ENCODE data around the gene MTARC1.

MTARC1 gene

DNA sequence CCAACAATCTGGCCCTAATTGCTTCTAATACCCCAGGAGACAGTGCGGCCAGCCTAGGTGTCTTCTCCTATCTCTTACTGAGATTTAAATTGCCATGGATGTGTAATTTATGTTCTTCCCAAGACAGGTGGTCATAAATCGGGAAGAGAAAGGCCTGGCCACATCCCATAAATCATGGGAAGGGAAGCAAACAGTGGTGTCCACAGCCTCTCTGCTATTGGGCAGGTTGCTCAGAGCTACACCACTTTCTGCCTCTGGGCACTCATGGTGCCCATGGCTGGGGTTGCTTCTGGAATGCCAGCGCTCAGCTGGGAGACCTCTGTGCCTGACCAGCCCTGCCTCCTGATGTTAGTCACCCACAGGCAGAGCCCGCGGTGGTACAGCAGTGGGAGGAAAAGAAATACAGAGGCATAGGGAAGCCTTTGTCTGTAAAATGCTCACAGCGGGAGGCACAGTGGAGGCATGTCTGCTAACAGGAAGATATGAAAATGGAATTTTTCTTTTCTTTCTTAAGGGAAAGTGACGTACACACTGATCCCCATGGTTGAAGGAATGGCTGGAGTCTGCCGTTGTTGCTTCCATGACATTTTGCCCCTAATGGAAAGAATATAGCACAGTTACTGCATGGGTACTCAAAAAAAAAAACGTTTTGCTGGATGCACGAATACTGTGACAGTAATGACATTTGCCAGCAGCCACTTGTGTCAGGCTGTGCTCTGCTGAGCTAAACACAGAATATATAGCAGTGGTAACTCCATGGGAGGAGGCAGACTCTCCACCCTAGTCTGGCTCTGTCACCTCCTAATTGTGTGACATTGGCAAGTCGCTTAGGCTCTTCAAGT lies 21.9 kb downstream of the MTARC1 start:
- DNase-seq, result no peak

DNA sequence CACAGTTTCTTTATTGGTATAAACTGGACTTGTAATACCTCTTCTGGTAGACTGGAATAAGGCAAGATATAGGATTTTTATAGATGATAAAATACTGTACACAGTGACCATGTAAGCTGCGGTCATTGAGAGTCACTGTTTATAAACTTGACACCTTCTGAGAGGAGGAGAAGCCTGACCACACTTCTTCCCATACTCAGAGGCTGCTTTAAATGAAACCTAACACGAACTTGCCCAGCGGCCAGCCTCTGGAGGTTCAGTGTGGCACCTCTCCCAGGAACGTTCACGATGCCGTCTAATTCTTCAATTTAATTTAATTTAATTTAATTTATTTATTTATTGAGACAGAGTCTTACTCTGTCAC lies 22.5 kb downstream of the MTARC1 start:
- no peak for DNase-seq

DNA sequence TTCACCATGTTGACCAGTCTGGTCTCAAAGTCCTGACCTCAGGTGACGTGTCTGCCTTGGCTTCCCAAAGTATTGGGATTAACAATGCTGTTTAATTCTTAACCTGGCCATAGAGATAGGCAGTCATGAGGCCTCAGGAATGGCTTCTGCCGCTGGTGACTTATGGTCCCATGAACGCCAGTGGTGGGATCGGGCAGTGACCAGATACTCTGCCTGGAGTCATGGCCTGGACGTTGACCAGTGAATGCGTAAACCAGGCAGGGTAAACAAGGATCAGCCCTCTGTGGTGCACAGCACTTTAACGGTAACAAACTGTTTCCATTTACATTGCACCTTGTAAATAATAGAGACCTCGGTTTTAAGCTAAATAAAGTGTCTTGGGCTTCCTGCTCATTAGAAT lies 23.0 kb downstream of the MTARC1 start:
- no peak for DNase-seq

DNA sequence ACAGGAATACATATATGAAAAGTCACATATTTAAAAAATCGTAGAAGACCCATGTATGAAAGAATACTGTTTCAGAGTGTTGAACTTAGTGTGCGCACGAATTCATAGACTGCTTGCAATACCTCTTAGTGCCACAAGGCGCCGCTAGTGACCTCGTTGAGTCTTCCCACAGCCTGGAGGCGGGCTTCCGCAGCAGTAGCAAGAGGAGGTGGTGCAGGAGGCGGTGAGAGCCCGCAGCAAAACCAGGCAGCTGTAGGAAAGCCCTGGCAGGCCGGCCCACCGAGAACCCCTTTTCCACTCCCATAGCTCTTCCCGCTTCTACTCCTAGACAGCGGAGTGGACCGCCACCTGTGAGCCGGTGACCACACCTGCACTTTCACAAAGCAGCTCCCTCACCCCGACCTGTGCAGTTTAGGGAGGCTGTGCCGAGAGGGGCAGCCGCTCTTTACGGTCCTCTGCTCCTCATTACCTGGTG lies 23.5 kb downstream of the MTARC1 start:
- DNase-seq, result no peak

DNA sequence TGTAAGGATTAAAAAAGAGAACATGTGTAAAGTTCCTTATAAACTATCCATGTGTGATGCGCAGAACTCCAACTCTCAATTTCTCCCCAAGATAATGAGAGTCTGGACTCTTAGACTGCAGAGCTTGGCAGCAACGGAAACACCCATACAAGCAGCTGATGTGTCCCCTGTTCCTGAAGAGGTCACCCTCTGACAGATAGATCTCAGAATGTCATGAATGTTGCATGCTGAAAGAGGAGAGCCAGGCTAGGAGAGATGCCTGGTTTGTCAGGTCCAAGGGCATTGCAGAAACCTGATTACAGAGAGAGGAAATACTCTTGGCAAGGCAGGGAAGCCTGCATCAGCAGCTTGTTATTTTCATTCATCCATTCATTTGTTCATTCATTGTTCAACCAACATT lies 24.2 kb downstream of the MTARC1 start:
- DNase-seq, result no peak

DNA sequence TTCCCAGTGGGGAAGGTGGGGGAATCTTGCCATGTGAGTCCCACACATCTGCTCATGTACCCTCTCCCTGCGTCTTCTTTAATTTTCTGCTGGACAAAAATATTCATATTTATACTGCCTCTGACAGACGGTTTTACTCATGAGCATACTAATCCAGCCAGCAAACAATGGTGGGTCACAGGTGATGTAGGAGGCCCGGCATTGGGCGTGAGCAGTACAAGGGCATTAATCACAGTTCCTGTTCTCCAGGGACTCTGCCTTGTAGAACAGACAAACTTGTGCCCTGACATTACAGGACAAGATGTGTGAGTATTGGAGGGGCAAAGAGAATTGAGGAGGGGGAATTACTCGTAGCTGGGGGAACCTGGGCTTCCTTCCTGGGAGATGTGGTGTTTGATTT lies 25.0 kb downstream of the MTARC1 start:
- DNase-seq, result no peak

DNA sequence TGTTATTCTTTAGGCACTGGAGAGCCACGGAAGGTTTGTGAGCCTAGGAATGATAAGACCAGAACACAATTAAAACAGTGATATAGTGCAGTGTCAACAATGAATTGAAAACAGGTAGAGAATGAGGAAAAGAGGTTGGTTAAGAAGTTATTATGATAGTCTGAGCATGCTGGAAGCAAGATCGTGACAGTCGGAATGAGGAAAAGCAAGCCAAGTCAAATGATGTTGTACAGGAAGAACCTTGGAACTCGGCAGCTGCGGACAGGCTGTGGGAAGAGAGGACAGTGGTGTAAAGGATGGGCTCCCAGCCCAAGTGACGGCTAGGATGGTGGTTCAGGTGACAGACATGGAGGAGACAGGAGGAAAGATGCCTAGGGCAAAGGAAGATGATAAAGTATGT lies 25.6 kb downstream of the MTARC1 start:
- no peak for DNase-seq

DNA sequence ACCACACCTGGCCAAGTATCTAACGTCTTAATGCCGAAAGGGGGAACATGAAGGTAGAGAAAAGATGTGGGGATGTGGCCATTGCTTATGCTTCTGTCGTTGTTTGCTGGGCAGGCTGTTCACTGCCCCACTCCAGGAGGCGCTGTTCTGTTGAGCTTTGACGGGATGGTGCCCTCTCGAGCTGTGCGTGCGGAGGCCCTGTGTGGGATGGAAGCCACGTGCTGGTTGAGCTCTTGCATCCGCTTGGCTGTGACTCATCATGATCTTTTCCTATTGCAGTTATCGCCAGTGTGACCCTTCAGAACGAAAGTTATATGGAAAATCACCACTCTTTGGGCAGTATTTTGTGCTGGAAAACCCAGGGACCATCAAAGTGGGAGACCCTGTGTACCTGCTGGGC lies 26.3 kb downstream of the MTARC1 start:
- no peak for DNase-seq

DNA sequence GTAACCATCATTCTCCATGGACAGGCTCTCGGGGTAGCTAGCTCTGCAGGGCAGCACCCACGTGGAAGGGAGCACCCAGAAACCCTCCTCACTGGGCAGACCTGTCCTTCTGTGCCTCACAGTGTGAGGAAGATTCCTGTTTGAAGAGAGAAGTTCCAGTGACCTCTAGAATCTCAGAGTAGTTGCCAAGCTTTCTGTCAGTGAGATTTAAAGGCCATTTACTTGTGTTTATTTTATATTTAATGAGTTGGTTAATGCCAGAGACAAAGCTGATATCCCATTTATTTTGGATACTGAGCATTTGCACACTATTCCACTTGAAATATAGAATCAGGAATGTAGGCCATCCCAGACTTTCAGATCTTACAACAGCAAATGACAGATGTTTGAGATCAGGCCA lies 28.7 kb downstream of the MTARC1 start:
- DNase-seq, result no peak

DNA sequence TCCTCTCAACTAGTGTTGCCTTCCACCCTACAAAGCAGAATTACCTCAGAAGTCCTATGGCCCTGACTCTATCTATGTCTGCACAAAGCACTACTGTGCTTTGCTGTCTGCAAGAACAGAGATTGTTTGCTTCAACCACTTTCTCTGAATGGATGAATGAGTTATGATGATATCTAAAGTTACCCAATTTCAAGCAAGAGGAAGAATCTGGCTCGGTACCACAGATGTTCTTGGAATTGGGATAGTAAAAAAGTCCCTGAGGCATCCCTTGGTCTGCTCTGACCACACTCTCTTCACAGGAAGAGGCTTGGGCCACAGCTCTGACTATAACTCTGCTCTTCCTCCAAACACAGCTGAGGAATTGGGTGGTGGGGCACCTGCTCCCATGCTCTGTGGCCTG lies 31.2 kb downstream of the MTARC1 start:
- DNase-seq, result no peak

DNA sequence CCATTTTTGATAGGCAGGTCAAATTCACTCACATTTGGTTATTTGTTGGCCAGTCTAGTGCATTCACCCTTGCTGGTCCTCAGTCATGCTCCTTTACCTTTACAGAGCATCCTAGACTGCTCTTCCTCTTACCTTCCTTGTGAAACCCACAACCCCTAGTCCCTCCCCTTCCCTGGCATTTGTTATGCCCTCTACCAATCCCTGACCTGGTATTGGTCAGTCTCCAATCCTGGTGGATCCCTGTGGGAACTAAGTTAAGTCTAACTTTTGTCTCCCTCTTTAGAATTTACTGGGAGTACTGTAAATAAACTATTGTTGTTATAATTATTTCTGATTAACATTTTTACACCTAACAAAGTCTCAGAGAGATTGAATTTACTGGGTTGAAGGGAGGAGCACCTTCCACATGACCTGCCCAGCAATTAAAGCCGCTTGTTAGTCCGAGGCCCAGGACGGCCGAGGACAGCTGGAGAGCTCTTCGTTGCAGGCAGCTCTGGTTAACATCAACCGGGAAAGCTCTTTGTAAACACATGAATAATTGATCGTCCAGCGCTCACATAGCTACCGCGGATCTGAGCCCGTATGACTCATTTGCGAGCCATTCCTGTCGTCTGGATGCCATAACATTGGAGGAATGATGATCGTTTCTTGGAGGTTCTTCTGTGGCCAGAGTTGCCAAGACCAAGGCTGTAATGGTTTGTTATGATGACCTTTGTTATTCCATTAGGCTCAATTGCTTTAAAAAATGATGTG lies 31.9 kb downstream of the MTARC1 start:
- no peak for DNase-seq

DNA sequence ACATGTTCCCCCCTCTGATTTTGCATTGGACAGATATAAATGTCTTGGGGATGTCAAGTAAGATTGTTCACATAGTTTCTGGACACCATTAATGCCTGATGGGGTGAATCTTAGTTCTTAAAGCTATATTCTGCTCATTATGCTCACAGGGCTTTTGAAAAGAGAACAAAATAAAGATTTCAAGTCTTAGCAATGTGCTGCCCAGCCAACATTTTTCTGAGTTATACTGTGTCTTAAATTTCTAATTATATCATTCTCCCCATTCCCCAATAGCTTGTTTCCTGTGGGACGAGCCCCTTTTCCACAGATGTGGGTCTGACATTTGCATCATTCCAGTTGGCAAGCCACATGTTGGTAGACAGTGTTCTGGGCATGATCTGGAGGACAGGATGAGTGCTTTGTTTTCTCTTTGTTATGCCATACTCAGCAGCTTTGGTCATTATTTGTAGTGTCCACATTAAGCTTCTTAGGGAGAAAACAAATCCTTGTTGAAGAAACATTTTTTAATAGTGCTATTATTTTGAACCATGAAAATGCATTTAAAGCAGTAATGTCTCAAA lies 32.8 kb downstream of the MTARC1 start:
- no peak for DNase-seq

DNA sequence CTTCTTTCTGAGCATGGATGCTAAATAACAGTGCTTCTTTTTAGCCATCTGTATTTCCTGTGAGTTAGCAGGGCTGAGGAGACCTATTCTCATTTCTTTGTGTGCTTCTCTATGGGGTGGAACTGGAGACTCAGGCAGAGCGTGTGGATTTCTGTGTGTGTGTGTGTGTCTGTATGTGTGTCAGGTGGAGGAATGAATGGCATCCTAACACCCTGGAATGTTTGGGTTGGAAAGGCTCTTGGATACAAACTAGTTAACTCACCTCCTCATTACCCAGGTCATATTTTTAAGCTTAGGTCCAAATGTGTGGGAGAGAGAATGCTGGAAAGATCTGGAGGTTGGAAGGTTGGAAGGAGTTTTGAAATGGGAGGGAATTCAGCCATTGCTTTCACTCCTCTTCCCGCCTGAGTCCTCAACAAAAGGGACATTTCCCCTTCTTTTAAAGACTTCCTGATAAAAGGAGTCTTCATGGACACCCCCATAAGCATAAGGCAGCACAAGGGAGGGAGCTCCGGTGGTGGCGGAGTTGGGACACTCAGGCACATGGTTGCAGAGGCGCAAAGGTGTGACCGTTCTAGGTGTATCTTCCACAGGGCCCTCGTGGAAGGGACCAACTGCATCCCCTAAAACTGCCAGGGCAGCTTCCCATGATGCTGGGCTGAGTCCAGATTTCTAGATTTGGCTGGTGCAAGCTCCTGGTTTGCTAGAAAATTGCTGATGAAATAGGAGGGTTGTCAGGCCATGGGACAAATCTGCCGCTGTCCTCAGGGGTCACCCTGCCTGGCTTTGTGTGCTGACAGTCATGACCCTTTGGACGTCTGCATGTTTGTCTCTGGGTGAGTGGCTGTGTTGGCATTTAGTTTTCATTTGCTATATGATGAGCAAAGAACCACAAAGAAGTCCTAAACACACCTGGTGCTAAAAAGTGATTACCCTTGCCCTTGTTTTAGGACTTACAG lies 37.6 kb downstream of the MTARC1 start:
- DNase-seq, result no peak

DNA sequence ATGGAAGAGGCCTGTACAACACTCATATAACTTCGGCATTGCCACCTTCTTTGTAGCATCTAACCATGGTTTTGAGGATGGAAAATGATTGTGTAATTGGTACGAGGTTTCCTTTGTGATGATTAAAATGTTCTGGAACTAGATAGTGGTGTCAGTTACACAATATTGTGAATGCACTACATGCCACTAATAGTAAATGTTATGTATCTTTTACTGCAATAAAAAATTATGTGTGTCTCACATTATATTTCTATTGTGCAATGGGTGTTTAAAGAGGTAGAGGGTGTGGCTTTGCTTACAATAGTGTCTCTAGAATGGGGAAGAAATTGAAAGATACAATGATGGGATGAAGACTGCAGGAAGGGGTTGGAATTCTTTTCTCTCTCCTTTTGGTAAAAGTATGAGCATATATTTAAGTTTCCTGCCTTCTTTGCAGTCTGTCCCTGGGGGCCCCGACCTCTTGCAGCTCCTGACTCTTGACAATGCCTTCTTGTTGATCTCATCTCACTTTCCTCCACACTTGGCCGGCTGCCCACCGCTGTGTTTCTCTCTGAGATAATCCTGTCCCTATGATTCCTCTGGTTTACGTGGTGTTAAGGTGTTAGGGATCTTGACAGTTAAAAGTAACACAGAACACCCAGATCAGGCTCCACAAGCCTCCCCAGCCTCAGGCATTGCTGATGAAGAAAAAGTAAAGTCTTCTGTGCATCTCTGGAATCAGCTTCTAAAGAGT lies 39.3 kb downstream of the MTARC1 start:
- no peak for DNase-seq

DNA sequence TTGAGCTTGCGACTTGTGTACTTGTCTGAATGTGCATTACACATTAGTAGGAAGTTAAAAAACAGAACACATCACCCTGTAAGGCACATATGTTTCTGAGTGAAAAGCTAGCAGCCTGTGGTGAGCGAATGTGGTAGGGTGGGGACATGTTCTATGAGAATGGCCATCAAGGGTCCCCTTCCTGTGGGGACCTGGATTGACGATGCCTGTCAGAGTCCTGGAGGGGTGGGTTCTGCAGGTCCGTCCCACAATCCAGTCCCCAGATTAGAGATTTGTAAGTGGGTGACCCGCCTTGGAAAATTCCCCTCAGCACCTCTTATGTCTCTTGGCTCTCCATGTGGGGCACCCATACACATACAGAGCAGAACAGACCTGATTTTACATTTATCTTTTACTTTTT lies 40.0 kb downstream of the MTARC1 start:
- no peak for DNase-seq

DNA sequence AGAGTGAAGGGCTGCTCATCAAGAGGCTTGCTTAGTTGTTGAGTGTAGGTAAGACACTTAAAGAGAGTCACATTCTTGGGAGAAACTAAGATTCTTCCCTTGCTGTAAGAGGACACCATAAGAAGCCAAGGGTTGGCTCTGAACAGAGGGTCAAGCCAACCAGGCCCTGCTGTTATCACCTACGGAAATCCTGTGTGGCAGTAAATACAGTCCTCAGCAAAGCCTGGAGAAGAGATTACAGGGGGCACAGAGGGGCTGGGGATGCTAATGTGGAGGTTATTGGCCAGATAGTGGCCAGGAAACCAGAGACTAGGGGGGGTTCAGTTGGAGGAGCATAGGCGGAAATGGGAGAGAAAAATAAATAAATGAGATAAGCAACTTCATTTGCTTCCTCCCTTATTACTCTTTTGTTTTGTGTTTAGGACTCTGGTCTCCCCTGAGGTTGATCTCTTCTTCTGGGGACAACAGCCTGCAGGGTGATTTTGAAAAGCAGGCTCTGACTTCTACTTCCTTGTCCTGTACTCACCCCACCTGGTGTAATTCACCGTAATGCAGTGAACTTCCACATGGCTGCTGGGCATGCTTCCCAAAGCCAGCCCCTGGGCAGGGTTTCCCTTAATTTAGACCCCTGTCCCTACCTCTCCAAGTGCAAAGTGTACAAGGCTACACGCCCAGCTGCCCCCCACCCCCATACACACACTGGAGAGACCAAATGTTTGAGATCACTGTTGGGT lies 40.9 kb downstream of the MTARC1 start:
- no peak for DNase-seq

DNA sequence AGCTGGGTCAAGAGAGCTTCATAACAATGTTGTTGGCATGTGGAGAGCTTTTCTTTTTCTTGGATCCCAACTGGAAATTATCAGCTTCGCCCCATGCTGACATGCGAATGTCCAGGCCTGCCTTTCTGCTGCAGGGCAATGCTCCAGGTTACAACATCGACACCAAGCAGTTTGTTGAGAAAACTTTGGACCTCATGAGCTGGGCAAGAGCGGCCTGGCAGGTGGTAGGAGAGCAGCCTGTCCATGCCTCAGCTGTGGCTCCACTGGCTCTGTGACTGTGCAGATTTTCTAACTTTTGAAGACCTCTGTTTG lies 41.4 kb downstream of the MTARC1 start:
- no peak for DNase-seq

DNA sequence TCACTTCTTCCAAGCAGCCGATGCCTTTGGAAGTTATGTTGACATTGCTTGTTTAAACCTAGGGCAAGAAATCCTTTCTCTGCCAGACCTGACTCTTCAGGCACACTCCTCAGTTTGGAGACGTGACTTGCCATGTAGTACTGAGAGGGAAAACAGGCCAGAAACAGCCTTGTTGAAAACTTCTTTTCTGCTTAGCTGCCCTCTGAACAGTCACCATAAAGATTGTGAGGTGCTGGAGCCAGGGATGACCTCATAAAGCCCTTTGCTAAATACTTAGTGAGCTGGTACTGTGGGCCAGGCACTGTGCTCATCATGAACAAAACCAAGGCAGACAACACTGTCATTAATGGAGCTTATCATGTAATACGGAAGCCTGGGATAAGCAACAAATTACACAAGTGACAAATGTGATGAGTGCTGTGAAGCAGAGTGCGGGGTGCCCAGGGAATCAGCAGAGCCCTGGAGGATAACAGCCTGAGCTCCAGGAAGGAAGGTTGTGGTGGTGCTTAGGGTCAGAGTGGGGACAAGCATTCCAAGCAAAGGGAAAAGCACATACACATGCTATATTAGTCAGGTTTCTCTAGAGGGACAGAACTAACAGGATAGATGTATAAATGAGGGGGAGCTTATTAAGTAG lies 42.4 kb downstream of the MTARC1 start:
- DNase-seq, result no peak

DNA sequence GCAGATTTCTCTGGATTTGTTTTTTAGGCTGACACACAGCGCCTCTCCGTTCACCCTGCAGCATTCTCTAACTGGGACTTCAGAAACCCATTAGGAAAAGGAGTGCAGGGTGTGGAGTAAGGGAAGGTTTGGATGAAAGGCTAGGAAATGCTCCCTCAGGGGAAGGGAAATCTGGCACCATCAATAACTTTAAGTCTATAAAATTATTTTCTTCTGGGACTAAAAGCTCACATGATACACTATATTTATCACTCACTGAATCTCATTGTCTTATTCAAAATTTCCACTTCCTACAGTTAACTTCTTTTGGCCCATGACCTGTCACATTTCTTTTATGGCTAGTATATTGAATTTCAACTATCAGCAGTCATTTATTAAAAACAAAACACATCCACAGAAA lies 46.7 kb downstream of the MTARC1 start:
- no peak for DNase-seq

DNA sequence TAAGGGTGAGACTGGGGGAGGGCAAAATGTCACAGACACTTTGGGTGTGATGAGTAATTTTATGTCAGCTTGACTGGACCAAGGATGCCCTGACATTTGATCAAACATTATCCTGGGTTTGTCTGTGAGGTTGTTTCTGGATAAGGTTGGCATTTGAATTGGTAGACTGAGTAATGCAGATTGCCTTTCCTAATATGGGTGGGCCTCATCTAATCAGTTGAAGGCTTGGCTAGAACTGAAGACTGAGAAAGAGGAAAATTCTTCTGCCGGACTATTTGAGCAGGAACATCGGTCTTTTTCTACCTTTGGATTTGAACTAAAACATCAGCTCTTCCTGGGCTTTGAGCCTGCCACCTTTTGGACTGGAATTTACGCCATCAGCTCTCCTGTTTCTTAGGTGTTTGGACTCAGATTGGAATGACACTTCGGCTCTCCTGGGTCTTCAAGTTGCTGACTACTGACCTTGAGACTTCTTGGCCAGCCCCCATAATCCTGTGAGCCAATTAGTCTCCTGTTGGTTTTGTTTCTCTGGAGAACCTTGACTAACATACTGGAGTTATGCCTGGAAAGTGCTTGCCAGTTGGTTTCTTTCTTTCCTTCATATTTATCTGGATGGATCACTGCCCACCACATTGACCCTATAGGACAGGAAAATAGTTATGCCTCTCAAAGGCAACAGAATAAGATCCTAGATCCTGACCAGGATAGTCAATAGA lies 47.6 kb downstream of the MTARC1 start:
- no peak for DNase-seq
